Measurements from ENCODE around the gene STAT4.
A peak's percentile ranks its signal among the peaks of the same experiment; 100 is the strongest.

The STAT4 gene

GRCh38 chr2:191177751-191178736 lies 27.2 kb upstream of the STAT4 start:
- no peak for DNase-seq (ENCODE audit: low read depth)
- H3K4me3 ChIP-seq (ENCODE audit: low read depth, low read length) = no peak overlapping the region

DNA sequence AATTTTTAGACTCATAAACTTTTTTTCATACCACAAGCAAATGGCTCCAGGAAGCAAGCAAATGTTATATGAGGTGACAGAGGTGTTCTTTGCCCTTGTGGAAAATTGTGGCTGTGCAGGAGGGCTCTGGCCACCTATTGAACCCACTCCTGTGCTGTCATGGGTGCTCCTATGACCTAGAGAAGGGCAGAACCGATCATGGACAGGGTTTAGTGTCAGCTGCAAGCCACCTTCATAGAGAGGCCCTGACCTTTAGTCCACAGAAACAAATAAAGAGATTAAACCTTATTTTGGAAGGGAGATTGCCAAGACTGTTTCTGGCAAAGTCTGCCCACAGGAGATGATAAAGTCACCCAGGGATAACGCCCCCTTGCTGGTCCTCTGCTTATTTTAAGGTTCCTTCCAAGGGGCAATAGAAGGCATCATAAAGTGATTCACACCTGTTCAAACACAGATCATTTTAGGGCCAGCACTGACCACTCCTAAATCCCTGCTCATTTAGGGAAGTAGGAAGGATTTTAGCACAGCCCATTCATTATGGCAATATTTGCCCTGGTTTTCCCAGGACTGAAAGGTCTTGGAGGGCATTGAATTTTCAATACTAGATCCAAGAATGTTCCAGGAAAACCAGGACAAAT lies 26.1 kb upstream of the STAT4 start:
- no peak for DNase-seq (ENCODE audit: low read depth)
- no peak overlapping the region for H3K4me3 ChIP-seq (ENCODE audit: low read depth, low read length)

DNA sequence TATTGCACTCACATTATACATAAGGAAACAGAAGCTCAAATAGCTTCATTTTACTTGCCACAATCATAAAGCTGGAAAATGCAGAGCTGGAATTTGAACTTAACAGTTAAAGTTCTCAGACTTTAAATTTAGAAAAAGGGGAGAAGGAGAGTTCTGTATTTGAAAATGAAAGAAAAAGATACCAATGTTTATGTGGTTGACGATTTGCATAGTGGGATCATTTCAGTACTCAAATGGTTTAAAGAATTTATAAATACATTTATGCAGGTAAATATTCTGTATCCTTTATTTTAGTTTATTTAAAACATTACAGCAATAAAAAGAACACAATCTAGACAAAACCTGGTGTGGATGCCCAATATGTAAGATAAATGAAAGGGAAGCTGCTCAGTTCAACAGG lies 25.5 kb upstream of the STAT4 start:
- H3K4me3 ChIP-seq (ENCODE audit: low read depth, low read length) = no peak overlapping the region
- no peak for DNase-seq (ENCODE audit: low read depth)

DNA sequence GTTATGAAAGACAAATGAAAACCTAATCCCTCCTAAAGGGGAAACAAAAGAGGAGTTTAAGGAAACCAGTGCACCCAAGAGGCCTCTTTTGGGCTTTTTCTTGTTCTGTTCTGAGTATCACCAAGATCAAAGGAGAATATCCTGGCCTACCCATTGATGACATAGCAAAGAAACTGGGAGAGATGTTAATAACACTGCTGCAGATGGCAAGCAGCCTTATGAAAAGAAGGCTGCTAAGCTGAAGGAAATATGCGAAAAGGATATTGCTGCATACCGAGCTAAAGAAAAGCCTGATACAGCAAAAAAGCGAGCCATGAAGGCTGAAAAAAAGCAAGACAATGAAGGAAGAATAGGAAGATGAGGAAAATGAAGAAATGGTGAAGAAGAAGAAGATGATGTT lies 23.6 kb upstream of the STAT4 start:
- H3K4me3 ChIP-seq (ENCODE audit: low read depth, low read length) = no peak overlapping the region
- no peak for DNase-seq (ENCODE audit: low read depth)

- no peak overlapping the region for H3K4me3 ChIP-seq (ENCODE audit: low read depth, low read length)
- DNase-seq (ENCODE audit: low read depth) = no peak
These were observed 22.4 kb upstream of the STAT4 start for GRCh38 chr2:191173206-191173605.

- no peak overlapping the region for H3K4me3 ChIP-seq (ENCODE audit: low read depth, low read length)
- peak; percentile 88 for DNase-seq (ENCODE audit: low read depth)
These were observed 21.0 kb upstream of the STAT4 start for GRCh38 chr2:191171708-191172355.

DNA sequence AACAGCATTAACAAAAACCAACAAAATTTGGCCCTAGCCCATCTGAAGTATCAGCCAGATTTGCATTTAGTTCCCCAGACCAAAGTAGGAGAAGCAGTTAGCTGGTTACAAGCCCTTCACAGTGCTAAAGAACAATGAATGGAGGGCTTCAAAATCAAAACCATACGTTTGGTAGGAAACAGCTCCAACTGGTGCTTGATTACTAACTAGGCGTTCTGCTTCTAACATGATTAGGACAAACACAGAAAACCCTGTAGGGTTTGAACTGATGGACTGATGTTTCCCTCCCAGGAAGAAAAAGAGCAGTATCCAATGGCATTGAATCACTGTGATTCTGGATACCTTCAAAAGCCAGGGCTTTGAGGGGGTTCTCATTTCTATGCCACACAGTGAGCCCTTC lies 20.5 kb upstream of the STAT4 start:
- DNase-seq (ENCODE audit: low read depth) = no peak
- H3K4me3 ChIP-seq (ENCODE audit: low read depth, low read length) = no peak overlapping the region

- no peak for DNase-seq (ENCODE audit: low read depth)
- H3K4me3 ChIP-seq (ENCODE audit: low read depth, low read length) = no peak overlapping the region
These were observed 20.0 kb upstream of the STAT4 start for GRCh38 chr2:191170773-191171172.

- H3K4me3 ChIP-seq (ENCODE audit: low read depth, low read length) = no peak overlapping the region
- no peak for DNase-seq (ENCODE audit: low read depth)
These were observed 19.5 kb upstream of the STAT4 start for GRCh38 chr2:191170301-191170636.

GRCh38 chr2:191169456-191170300 lies 18.9 kb upstream of the STAT4 start:
- no peak overlapping the region for H3K4me3 ChIP-seq (ENCODE audit: low read depth, low read length)

GRCh38 chr2:191167766-191168165 lies 17.0 kb upstream of the STAT4 start:
- no peak overlapping the region for H3K4me3 ChIP-seq (ENCODE audit: low read depth, low read length)
- peak; percentile 86 for DNase-seq (ENCODE audit: low read depth)

More at GRCh38 chr2:191169456-191170300, 18.9 kb upstream of the STAT4 start:
- no peak for DNase-seq (ENCODE audit: low read depth)

DNA sequence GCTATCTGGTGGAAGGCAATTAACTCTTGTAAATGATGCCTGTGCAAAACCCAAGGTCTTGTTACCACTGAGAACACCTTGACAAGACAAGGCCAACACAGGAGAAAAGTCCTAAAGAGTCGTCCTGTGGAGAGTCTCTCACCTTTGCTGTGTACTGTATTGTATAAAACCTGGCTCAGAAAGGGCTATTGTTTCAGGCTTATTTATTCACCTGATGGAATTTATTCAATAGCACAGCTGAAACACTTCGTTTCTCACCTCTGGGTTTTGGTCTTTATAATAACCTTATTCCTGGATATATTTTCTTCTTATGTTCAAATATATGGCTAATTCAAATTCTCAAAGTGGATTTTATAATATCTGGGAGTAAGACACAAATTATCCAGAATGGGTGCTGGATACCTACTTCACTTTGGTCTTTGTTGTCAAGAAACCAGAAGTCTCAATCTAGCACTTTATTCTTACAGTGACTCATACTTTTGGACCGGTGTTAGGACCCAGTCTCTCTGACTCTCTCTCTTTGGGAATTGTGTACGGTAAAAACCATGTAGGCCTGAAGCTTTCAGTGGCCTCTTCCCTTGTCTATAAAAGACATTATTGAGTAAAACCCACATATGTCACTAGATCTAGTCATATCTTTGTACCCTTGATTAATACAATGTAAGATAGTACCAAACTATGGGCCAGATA lies 16.1 kb upstream of the STAT4 start:
- H3K4me3 ChIP-seq (ENCODE audit: low read depth, low read length) = no peak overlapping the region
- no peak for DNase-seq (ENCODE audit: low read depth)

DNA sequence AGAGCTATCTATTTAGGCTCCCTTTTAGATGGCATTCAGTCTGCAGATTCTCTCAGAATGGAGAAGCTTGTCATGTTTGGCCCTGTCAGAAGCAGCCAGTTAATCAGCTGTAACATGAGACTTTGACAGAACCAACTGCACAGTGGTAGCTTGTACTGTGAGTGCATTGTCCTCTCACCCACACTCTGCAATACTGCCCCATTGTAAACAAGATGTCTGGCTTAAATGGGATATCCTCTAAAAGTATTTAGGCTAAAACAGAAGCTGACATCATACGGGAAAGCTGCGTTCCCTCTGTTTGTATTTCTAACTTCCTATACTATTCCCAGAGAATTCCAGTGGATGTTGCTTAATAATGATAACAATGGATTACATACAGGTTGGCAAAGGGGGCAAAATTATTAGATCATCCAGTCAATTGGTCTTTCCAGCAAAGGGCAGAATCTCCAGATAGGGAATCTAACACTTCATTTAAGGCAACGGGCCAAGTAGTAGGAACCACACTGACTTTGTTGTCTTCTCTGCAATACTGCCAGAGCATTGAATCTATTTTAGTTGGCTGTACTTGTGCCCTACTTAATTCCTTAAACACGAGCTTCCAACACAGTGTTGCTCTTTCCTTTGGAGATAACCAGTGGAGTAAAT lies 15.4 kb upstream of the STAT4 start:
- H3K4me3 ChIP-seq (ENCODE audit: low read depth, low read length) = no peak overlapping the region
- peak; percentile 86 for DNase-seq (ENCODE audit: low read depth)

DNA sequence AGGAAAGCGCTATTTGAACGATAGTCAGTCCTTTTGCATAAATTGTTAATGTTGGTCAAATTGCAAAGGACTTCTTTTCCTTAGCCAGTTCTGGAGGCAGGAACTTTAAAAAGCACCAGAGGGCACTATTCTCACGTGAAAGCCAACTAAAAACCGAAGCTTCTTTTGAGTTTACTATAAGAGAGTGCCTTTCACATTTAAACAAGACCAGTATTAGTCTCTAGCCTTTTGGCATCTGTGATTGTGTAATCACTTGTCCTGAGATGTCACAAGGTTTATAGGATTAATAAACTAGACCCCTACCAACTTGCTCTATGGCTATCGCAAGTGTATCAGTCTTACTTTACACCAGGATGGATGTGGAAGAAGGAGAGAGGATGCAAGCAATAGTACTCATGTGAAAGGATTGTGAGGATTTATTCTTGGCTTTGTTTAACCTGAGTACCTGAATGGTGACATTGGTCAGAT lies 14.4 kb upstream of the STAT4 start:
- no peak overlapping the region for H3K4me3 ChIP-seq (ENCODE audit: low read depth, low read length)
- DNase-seq (ENCODE audit: low read depth) = no peak

DNA sequence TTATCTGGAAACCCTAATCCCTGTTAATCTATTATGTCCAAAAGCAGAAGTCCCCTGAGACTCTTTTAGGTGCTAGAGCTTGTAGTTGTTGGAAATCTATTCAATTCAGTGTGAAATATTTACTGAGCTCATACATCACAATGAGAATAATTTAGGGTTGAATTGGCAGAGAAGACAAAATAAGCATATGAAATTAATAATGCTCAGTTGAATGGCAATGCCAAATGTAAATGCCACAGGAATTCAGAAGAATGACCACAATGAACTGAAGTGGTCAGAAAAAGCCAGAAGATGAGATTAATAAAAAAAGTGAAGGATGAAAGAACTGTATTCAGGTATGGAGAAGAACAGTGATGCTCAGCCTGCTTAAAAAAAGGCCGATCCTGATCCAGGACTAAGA lies 8.0 kb upstream of the STAT4 start:
- no peak for DNase-seq (ENCODE audit: low read depth)
- H3K4me3 ChIP-seq (ENCODE audit: low read depth, low read length) = no peak overlapping the region

GRCh38 chr2:191158193-191158592 lies 7.4 kb upstream of the STAT4 start:
- H3K4me3 ChIP-seq (ENCODE audit: low read depth, low read length) = no peak overlapping the region
- DNase-seq (ENCODE audit: low read depth) = no peak

- peak; percentile 30 for DNase-seq (ENCODE audit: low read depth)
- no peak overlapping the region for H3K4me3 ChIP-seq (ENCODE audit: low read depth, low read length)
These were observed 4.8 kb upstream of the STAT4 start for GRCh38 chr2:191155608-191156071.

DNA sequence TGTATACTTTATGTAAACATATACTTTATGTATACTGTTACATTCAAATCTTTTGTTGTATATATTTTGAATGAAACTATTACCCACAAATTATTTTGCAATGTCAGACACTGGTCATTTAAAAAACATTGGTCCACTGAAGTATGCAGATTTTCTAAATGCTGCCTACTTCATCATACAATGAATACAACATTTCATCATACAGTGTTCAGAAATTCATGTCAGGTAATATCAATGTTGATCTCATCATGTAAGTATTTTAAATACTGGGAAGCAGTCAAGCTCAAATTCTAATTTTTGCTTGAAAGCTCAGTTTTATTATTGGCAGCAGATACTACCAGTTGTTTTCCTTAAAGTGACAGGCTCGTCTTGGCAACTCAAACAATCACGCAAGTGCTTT lies 2.9 kb upstream of the STAT4 start:
- no peak for DNase-seq (ENCODE audit: low read depth)
- no peak overlapping the region for H3K4me3 ChIP-seq (ENCODE audit: low read depth, low read length)

Measured in skeletal muscle cell (primary cell).